OCI-M1 (cell line): ENCODE results near the gene HPN.
A peak's percentile ranks its signal among the peaks of the same experiment; 100 is the strongest.
"Not testable (repeated sequence)": the region's sequence is repeated elsewhere in the genome, so short reads cannot be mapped to it uniquely, and the experiment has no call there.

ENCODE experiments used
- DNase-seq: peaks from one replicate; lab custom pipeline; 2025; lab: John Stamatoyannopoulos, UW

HPN gene

GRCh38 chr19:35041548-35042055 is at the start of gene HPN:
HPN (plus strand) TSS chr19:35041721; CDS start chr19:35042507, 786 bp downstream.
- no peak for DNase-seq

- not testable (repeated sequence) for DNase-seq
Measured at GRCh38 chr19:34992582-34992981, 48.9 kb upstream of the HPN start.

- no peak for DNase-seq
Measured at GRCh38 chr19:34994286-34994642, 47.3 kb upstream of the HPN start.

GRCh38 chr19:34994643-34995541 is 46.6 kb upstream of the HPN start:
- peak; percentile 34 for DNase-seq

GRCh38 chr19:34995551-34995950 is 46.0 kb upstream of the HPN start:
- no peak for DNase-seq

- no peak for DNase-seq
Measured at GRCh38 chr19:34997071-34997617, 44.4 kb upstream of the HPN start.

GRCh38 chr19:34998224-34998623 is 43.3 kb upstream of the HPN start:
- DNase-seq: not testable (repeated sequence)

GRCh38 chr19:34998777-34999497 is 42.6 kb upstream of the HPN start:
- DNase-seq: no peak

GRCh38 chr19:34999498-35000337 is 41.8 kb upstream of the HPN start, which contains the start of gene GRAMD1A:
GRAMD1A (plus strand) TSS chr19:35000323; CDS start chr19:35000479, 156 bp downstream.
- DNase-seq: peak; percentile 92

GRCh38 chr19:35000338-35000646 is 41.2 kb upstream of the HPN start:
- no peak for DNase-seq

GRCh38 chr19:35000647-35001501 is 40.6 kb upstream of the HPN start:
- peak; percentile 72 for DNase-seq

- DNase-seq: no peak
Measured at GRCh38 chr19:35002037-35002535, 39.4 kb upstream of the HPN start.

- no peak for DNase-seq
Measured at GRCh38 chr19:35004517-35005255, 36.8 kb upstream of the HPN start.

GRCh38 chr19:35005256-35005977 is 36.1 kb upstream of the HPN start:
- DNase-seq: no peak

- DNase-seq: not testable (repeated sequence)
Measured at GRCh38 chr19:35006007-35006341, 35.5 kb upstream of the HPN start.

GRCh38 chr19:35006342-35006998 is 35.1 kb upstream of the HPN start:
- DNase-seq: no peak

GRCh38 chr19:35006999-35007365 is 34.5 kb upstream of the HPN start:
- DNase-seq: no peak

GRCh38 chr19:35007427-35007826 is 34.1 kb upstream of the HPN start:
- not testable (repeated sequence) for DNase-seq

- no peak for DNase-seq
Measured at GRCh38 chr19:35008891-35009341, 32.6 kb upstream of the HPN start.
